Stimulated activated CD4-positive, alpha-beta T cell treated with anti-CD3 and anti-CD28 coated beads, Interleukin-12 subunit alpha, Interleukin-12 subunit beta, amount 100 ng/mL, for 48 hours (primary cell): ENCODE measurements around the gene TMEM256.

Source experiments
- DNase-seq, 3 donors: peaks; one replicate each; pipeline ENCODE4 v3.0.0-alpha.2; 2020; ENCODE audit warnings: low read depth in 2 of 3, low spot score in 1 of 3

TMEM256 gene

GRCh38 chr17:7431231-7431630 lies 27.3 kb upstream of the TMEM256 start:
- no peak for DNase-seq

GRCh38 chr17:7429722-7430121 lies 25.8 kb upstream of the TMEM256 start:
- DNase-seq, result no peak

- DNase-seq, result no peak
Measured at GRCh38 chr17:7428557-7428956, 24.7 kb upstream of the TMEM256 start, which contains the start of gene SPEM3. Gene SPEM3 (plus strand): TSS chr17:7428857. CDS start chr17:7428903, 46 bp downstream.

- DNase-seq, result no peak
Measured at GRCh38 chr17:7427549-7427948, 23.7 kb upstream of the TMEM256 start.

GRCh38 chr17:7426896-7427489 lies 23.1 kb upstream of the TMEM256 start:
- DNase-seq, result no peak

GRCh38 chr17:7426203-7426863 lies 22.4 kb upstream of the TMEM256 start:
- DNase-seq, result no peak

- no peak for DNase-seq
Measured at GRCh38 chr17:7425756-7426155, 21.9 kb upstream of the TMEM256 start.

GRCh38 chr17:7425316-7425715 lies 21.4 kb upstream of the TMEM256 start, which contains the start of gene SPEM2:
Gene SPEM2 (plus strand): TSS chr17:7425616. CDS start chr17:7425689, 73 bp downstream.
- no peak for DNase-seq

GRCh38 chr17:7423679-7424078 lies 19.8 kb upstream of the TMEM256 start:
- DNase-seq, result no peak

GRCh38 chr17:7421186-7421585 lies 17.3 kb upstream of the TMEM256 start:
- no peak for DNase-seq

- DNase-seq, result no peak
Measured at GRCh38 chr17:7419819-7420610, 16.1 kb upstream of the TMEM256 start, which contains the start of gene SPEM1. Gene SPEM1 (plus strand): TSS chr17:7420324. CDS start chr17:7420385, 61 bp downstream.

- no peak for DNase-seq
Measured at GRCh38 chr17:7418472-7419152, 14.7 kb upstream of the TMEM256 start.

GRCh38 chr17:7417056-7417655 lies 13.3 kb upstream of the TMEM256 start:
- DNase-seq, result no peak

GRCh38 chr17:7416323-7416722 lies 12.4 kb upstream of the TMEM256 start:
- DNase-seq, result no peak

GRCh38 chr17:7415784-7416183 lies 11.9 kb upstream of the TMEM256 start:
- DNase-seq, result no peak

- no peak for DNase-seq
Measured at GRCh38 chr17:7414837-7415236, 10.9 kb upstream of the TMEM256 start.

GRCh38 chr17:7413346-7413985 lies 9.6 kb upstream of the TMEM256 start:
- DNase-seq, result no peak

GRCh38 chr17:7411427-7411750 lies 7.5 kb upstream of the TMEM256 start:
- no peak for DNase-seq

GRCh38 chr17:7410634-7411426 lies 6.9 kb upstream of the TMEM256 start:
- no peak for DNase-seq

- DNase-seq, result no peak
Measured at GRCh38 chr17:7409716-7410115, 5.8 kb upstream of the TMEM256 start.
